Heart left ventricle (tissue), 16 donors: ENCODE measurements around the gene MADCAM1. TPM values are rescaled to one million over a fixed set of nuclear protein-coding genes. Genes with fewer than 3 reads are reported as not detected.
A peak's percentile ranks its signal among the peaks of the same experiment; 100 is the strongest.

Experiments
- ATAC-seq, 4 donors: fragments of 200-7000 bp; cut with Tn5 transposase; one replicate each; pipeline ENCODE4 v1.9.1; 2020 to 2022; ENCODE audit warnings: moderate library complexity in 4 of 4, mild to moderate bottlenecking in 3 of 4, moderate number of reproducible peaks in 1 of 4
- DNase-seq, 5 donors: peaks; one replicate each; pipeline ENCODE4 v3.0.0-alpha.2; 2020
- H3K27ac ChIP-seq, 12 donors: fragments of 200-600 bp; sonication (generic) in 4 of 12; one replicate each; pipeline versions ENCODE4 v1.5.0 to v1.8.0; 2016 to 2022; ENCODE audit warnings: mild to moderate bottlenecking in 2 of 12
- H3K27me3 ChIP-seq, 9 donors: fragments of 200-600 bp; sonication (generic) in 2 of 9; one replicate each; pipeline versions ENCODE4 v1.5.1 to v1.8.0; 2016 to 2022; ENCODE audit warnings: mild to moderate bottlenecking in 3 of 9
- H3K36me3 ChIP-seq, 9 donors: fragments of 200-600 bp; sonication (generic) in 2 of 9; one replicate each; pipeline versions ENCODE4 v1.5.0 to v1.8.0; 2018 to 2022; ENCODE audit warnings: mild to moderate bottlenecking in 2 of 9
- H3K4me1 ChIP-seq, 12 donors: fragments of 200-600 bp; sonication (generic) in 4 of 12; one replicate each; pipeline versions ENCODE4 v1.5.0 to v1.8.0; 2016 to 2022; ENCODE audit warnings: mild to moderate bottlenecking in 3 of 12
- H3K4me3 ChIP-seq, 12 donors: fragments of 200-600 bp; sonication (generic) in 4 of 12; one replicate each; pipeline versions ENCODE4 v1.5.0 to v1.8.0; 2017 to 2022; ENCODE audit warnings: mild to moderate bottlenecking in 9 of 12, moderate library complexity in 4 of 12
- H3K9me3 ChIP-seq, 12 donors: fragments of 200-600 bp; sonication (generic) in 4 of 12; one replicate each; pipeline versions ENCODE4 v1.5.0 to v1.8.0; 2016 to 2022; ENCODE audit warnings: mild to moderate bottlenecking in 1 of 12
- CTCF ChIP-seq, 12 donors: fragments of 200-600 bp; sonication (generic) in 4 of 12; IDR thresholded peaks; one replicate each; pipeline versions ENCODE4 v1.5.0 to v1.8.0; 2018 to 2022; ENCODE audit warnings: antibody characterized with exemption in 12 of 12, mild to moderate bottlenecking in 5 of 12
- POLR2A ChIP-seq, 2 donors: fragments of 450-650 bp; IDR thresholded peaks; one replicate each; pipeline ENCODE4 v1.6.1; 2017; ENCODE audit warnings: antibody characterized with exemption in 2 of 2, mild to moderate bottlenecking in 2 of 2, moderate library complexity in 2 of 2
- WGBS, 4 donors: extraction: QIAGEN DNeasy Blood & Tissue Kit in 2 of 4; methylation state at CpG; one replicate each; pipeline versions ENCODE4 v1.1.5 to v1.1.7; 2013 to 2018; 5-methylcytosine and 5-hydroxymethylcytosine counted together
- intact Hi-C, 10 donors: fragments of 100-400 bp; cut with DNase I; formaldehyde crosslinking; loops; one replicate each; pipeline versions ENCODE4 v1.11.1 to v1.14.2; 2022
- polyA plus RNA-seq, 2 donors: library from polyadenylated mRNA; stranded (reverse); fragments of 200-250 nt; gene quantifications; one replicate each; pipeline ENCODE4 v1.2.3, GENCODE V29; 2013
- total RNA-seq, 9 donors: library from RNA; depleted of rRNA in 2 of 9; stranded (reverse); fragments of >200 nt in 2 of 9; fragmentation: NEBNext Ultra II Directional in 3 of 9; extraction: Animal tissue kit (Norgen Biotek cat#: 25700) in 3 of 9; gene quantifications; one replicate each; pipeline versions ENCODE4 v1.1.0 to v1.2.4, GENCODE V29; 2016 to 2023
- donor health status: ischemic (EF 13 %, LVEDD 7.1; RV severe dilation, severe dysfunction).
- donor health status: healthy with polysubstance abuse.
- donor health status: DM: no; HTN: yes; CAD: no.
- donor health status: DM: no; HTN: no; CAD: no.
- donor health status: ischemic (EF 25% LVEDD 6.9; RV normal size, moderate dysfunction).
- donor health status: ischemic (EF 25% LVEDD 5.7; RV mildly dilated, moderate dysfunction).
- donor health status: healthy.
- donor health status: DM: yes; HTN: yes; CAD: no.
- donor health status: ischemic (EF 35%, LVEDD 5.7; RV mildly dilated, moderate dysfunction).
- donor health status: nonischemic (EF 11% LVEDD 7.7; RV severe dilation, severe dysfunction).
- donor health status: DM: yes; HTN: yes; CAD: no.
- donor health status: PGD.
- donor health status: ischemic (EF 29% LVEDD 5.4; RV normal size, mild dysfunction).
- donor health status: nonischemic (EF 23%, LVEDD 6.1; RV moderate dilation, normal function).

Gene MADCAM1
- total and polyA plus RNA-seq, 11 donors, result 0.04 to 0.61 (median 0.36) TPM; not detected in 1

GRCh38 chr19:493391-494170 is 2.7 kb upstream of the MADCAM1 start:
- peaks cover 0 to 30% (median 11%) of the 10 kb centered on the region in 12 donors for H3K4me1 ChIP-seq

DNA sequence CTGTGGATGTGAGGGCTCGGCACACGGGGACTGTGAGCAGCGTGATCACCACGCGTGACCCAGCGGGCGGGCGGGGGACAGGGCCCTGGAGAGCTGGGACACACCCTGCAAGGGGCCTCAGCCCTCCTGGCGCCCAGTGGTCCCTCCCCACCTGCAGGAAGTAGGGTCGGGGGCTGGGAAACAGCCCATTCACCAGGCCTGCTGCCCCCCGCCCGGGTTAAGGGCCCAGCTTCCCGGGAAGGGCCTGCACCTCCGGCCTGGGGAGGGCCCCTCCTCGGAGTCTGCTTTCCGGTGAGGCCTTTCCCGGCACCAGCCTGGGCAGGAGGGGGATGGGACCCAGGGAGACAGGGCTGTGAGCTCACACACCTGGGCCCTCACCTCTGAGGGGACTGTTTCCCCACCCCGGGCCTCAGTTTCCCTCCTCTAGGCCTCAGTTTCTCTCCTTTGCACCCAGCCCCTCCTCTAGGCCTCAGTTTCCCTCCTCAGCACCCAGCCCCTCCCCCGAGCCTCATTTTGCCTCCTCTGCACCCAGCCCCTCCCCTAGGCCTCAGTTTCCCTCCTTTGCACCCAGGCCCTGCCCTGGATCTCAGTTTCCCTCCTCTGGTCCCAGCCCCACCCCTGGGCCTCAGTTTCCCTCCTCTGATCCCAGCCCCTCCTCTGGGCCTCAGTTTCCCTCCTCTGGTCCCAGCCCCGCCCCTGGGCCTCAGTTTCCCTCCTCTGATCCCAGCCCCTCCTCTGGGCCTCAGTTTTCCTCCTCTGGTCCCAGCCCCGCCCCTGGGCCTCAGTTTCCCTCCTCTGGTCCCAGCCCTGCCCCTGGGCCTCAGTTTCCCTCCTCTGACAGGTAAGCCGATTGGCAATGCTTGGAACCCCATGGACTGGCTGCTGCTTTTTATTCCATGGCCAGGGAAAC is 1.9 kb upstream of the MADCAM1 start:
- Histone ChIP-seq H3K36me3 (no peaks in the 10 kb centered on the region), H3K27me3 (peaks cover 20 to 36% (median 26%) of the 10 kb centered on the region in 9 donors), H3K9me3 (no peaks in the 10 kb centered on the region), H3K4me3 (no peak overlapping the region), H3K27ac (no peak overlapping the region), H3K4me1 (peaks cover 0 to 30% (median 11%) of the 10 kb centered on the region in 12 donors)
- TF ChIP-seq POLR2A (IDR thresholded peaks at IDR 0.05) (no peak), CTCF (IDR thresholded peaks at IDR 0.05) (no peak)
- ATAC-seq, result peak in 2 of 4 donors; percentile 2 to 18
- intact Hi-C loops, result no loop called here
- 47 to 51% (median 50%) methylated on average over 18 to 22 of the region's 22 CpGs for WGBS, 4 donors
- DNase-seq, result peak in 2 of 5 donors; percentile 29 to 49

More at GRCh38 chr19:493391-494170, 2.7 kb upstream of the MADCAM1 start:
- Histone ChIP-seq H3K27me3 (peaks cover 11 to 29% (median 19%) of the 10 kb centered on the region in 9 donors), H3K4me3 (no peak overlapping the region), H3K36me3 (no peaks in the 10 kb centered on the region), H3K27ac (no peak overlapping the region), H3K9me3 (no peaks in the 10 kb centered on the region)
- no peak for TF ChIP-seq POLR2A (IDR thresholded peaks at IDR 0.05)
- no peak for TF ChIP-seq CTCF (IDR thresholded peaks at IDR 0.05)
- DNase-seq (peak in 2 of 5 donors; percentile 28 to 60), ATAC-seq (no peak)
- intact Hi-C loops, result no loop called here
- 60 to 67% (median 62%) methylated on average over 21 to 23 of the region's 23 CpGs for WGBS, 4 donors

DNA sequence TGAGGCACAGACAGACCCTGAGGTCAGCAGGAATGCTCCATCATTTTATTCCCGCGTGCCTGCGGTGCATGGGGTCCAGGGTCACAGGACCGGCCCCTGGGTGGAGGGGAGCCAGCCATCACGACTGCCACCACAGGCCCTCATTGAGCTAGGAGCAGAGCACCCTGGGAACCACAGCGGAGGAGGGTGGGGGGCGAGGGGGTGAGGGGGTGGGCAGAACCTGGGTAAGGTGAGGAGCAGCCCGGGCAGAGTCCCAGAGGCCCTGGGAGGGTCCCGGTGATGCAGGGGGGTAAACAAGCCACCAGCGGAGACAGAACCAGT is 1.2 kb upstream of the MADCAM1 start:
- no peak overlapping the region for H3K4me3 ChIP-seq
- peaks cover 0 to 23% (median 8%) of the 10 kb centered on the region in 12 donors for H3K4me1 ChIP-seq
- WGBS, 4 donors, result 55 to 66% (median 63%) methylated on average over 10 of the region's 10 CpGs
- H3K27me3 ChIP-seq, result peaks cover 20 to 39% (median 33%) of the 10 kb centered on the region in 9 donors
- DNase-seq, result no peak
- no peak overlapping the region for H3K27ac ChIP-seq
- H3K9me3 ChIP-seq, result no peaks in the 10 kb centered on the region
- H3K36me3 ChIP-seq, result no peaks in the 10 kb centered on the region
- TF ChIP-seq CTCF (IDR thresholded peaks at IDR 0.05), result no peak
- no peak for TF ChIP-seq POLR2A (IDR thresholded peaks at IDR 0.05)
- no peak for ATAC-seq
- intact Hi-C loops, result no loop called here
